ENCODE measurements around the gene NFIA. TPM values are rescaled to one million over a fixed set of nuclear protein-coding genes. Genes with fewer than 3 reads are reported as not detected.

NFIA gene
- total and polyA plus RNA-seq, 10 of the 15 experiments (the other 5 are each of a cell fraction or from before 2014, with no cell fraction given) = 0.10 to 0.16 TPM; not detected in 8

DNA sequence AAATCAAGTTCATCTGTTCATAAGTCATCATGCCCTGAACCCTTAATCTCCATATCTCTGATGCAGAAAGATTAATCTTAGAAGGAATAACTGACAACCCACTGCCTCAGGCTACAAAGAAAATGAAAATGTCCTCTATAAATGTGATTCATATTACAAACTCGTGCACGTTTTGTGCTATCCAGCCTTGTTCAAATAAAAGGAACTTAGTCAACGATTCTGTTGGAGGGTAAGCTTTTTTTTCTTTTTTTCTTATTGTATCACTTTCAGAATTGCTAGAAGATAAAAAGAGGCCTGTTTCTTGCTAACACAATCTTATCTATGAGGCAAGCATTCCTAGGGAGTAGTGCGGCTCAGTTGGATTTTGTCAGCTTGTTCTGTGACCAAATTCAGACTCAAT, 414.1 kb downstream of the NFIA start:
- H3K27ac ChIP-seq (ENCODE audit: control insufficient read depth, insufficient read depth) = no peak overlapping the region
- intact Hi-C loops (cut with micrococcal nuclease; ENCODE audit: unreplicated experiment) (no loop called here), in situ Hi-C loops (cut with MboI) (no loop called here)
- 11% methylated on average over 4 of the region's 4 CpGs for whole genome bisulfite sequencing (ENCODE audit: insufficient coverage, insufficient replicate concordance, low lambda C conversion rate, missing lambda C conversion rate)
- H3K9ac ChIP-seq (ENCODE audit: control insufficient read depth, insufficient read depth, low read length) = no peak overlapping the region
- H3K4me3 ChIP-seq = no peak overlapping the region
- ChIA-PET POLR2A (no interaction called here), CTCF (interaction anchor here (1.4 kb wide), 1 partner anchor 9 kb away, joined by 5 read pairs; no protein-coding TSS in a partner anchor), SMC1A (ENCODE audit: uncharacterized antibody, unreplicated experiment) (interaction anchor here (1.1 kb wide), 1 partner anchor 10 kb away, joined by 3 read pairs; no protein-coding TSS in a partner anchor), RAD21 (ENCODE audit: unreplicated experiment) (no interaction called here)
- TF ChIP-seq, protein P1, sequence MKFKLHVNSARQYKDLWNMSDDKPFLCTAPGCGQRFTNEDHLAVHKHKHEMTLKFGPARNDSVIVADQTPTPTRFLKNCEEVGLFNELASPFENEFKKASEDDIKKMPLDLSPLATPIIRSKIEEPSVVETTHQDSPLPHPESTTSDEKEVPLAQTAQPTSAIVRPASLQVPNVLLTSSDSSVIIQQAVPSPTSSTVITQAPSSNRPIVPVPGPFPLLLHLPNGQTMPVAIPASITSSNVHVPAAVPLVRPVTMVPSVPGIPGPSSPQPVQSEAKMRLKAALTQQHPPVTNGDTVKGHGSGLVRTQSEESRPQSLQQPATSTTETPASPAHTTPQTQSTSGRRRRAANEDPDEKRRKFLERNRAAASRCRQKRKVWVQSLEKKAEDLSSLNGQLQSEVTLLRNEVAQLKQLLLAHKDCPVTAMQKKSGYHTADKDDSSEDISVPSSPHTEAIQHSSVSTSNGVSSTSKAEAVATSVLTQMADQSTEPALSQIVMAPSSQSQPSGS (IDR thresholded peaks at IDR 0.05; ENCODE audit: low read length) = no peak
- no peak for TF ChIP-seq MTA2 (IDR thresholded peaks at IDR 0.05; ENCODE audit: low read depth)
- H3K4me1 ChIP-seq (ENCODE audit: control insufficient read depth, insufficient read depth, low read length) = no peaks in the 10 kb centered on the region
- no peaks in the 10 kb centered on the region for H3K9me3 ChIP-seq (replicated peaks; ENCODE audit: control insufficient read depth, insufficient read depth, low read length)
- H3K27me3 ChIP-seq (replicated peaks in 1 of 2; ENCODE audit: control insufficient read depth in 2 of 2, insufficient read depth in 2 of 2, low read length in 1 of 2) = no peaks in the 10 kb centered on the region; a peak in 1 of 4 replicates
- BruUV-seq (replicated peaks) = no TSS peak
- FAIRE-seq = no peak
- DNase-seq (ENCODE audit: low read depth, low spot score) = no peak
- no peaks in the 10 kb centered on the region for H4K20me1 ChIP-seq (ENCODE audit: control insufficient read depth, insufficient read depth)
- H3K79me2 ChIP-seq (ENCODE audit: control insufficient read depth, insufficient read depth, low read length) = no peaks in the 10 kb centered on the region
- H2AFZ ChIP-seq (ENCODE audit: control insufficient read depth, low read depth, low read length) = no peak overlapping the region
- H3K36me3 ChIP-seq (ENCODE audit: control insufficient read depth in 2 of 2, insufficient read depth in 2 of 2, low read length in 1 of 2) = no peaks in the 10 kb centered on the region
- no peak overlapping the region for H3K4me2 ChIP-seq (ENCODE audit: control insufficient read depth, insufficient read depth)
- no peak for ATAC-seq

DNA sequence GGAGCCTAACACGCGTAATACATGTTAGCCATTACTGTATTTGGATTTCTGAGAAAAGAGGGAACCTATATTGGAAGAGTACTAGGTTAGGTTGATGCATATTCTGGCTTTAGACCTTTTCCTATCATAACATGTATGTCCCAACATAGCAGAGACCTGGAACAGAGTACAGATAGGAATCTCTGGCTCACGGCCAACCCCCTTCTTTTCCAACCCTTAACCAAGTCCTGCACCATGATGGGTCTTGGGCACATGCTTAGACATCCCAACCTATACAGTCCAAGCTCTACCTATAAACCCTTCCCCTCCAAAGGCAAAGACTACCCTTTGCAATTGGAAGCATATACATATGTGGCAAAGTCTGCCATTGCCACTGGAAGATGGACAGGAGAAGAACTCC, 414.7 kb downstream of the NFIA start:
- TF ChIP-seq WRNIP1 (IDR thresholded peaks at IDR 0.05; ENCODE audit: borderline replicate concordance, low read depth, low read length) = no peak
- no peak overlapping the region for H3K27ac ChIP-seq (ENCODE audit: control insufficient read depth, insufficient read depth)
- intact Hi-C loops (cut with micrococcal nuclease; ENCODE audit: unreplicated experiment) = no loop called here
- ATAC-seq (no peak), FAIRE-seq (no peak), DNase-seq (ENCODE audit: low read depth, low spot score) (no peak)
- ChIA-PET SMC1A (ENCODE audit: uncharacterized antibody, unreplicated experiment) (no interaction called here), RAD21 (ENCODE audit: unreplicated experiment) (no interaction called here), CTCF (interaction anchor here (1.4 kb wide), 1 partner anchor 10 kb away, joined by 5 read pairs; no protein-coding TSS in a partner anchor), POLR2A (no interaction called here)
- no peak overlapping the region for H3K4me2 ChIP-seq (ENCODE audit: control insufficient read depth, insufficient read depth)
- H3K9me3 ChIP-seq (replicated peaks; ENCODE audit: control insufficient read depth, insufficient read depth, low read length) = no peaks in the 10 kb centered on the region
- BruUV-seq (replicated peaks) = no TSS peak
- H2AFZ ChIP-seq (ENCODE audit: control insufficient read depth, low read depth, low read length) = no peak overlapping the region
- no peaks in the 10 kb centered on the region; a peak in 1 of 4 replicates for H3K27me3 ChIP-seq (replicated peaks in 1 of 2; ENCODE audit: control insufficient read depth in 2 of 2, insufficient read depth in 2 of 2, low read length in 1 of 2)
- H4K20me1 ChIP-seq (ENCODE audit: control insufficient read depth, insufficient read depth) = no peaks in the 10 kb centered on the region
- no peaks in the 10 kb centered on the region for H3K79me2 ChIP-seq (ENCODE audit: control insufficient read depth, insufficient read depth, low read length)
- H3K36me3 ChIP-seq (ENCODE audit: control insufficient read depth in 2 of 2, insufficient read depth in 2 of 2, low read length in 1 of 2) = no peaks in the 10 kb centered on the region
- in situ Hi-C loops (cut with MboI) = no loop called here
- no peak overlapping the region for H3K4me3 ChIP-seq
- no peaks in the 10 kb centered on the region for H3K4me1 ChIP-seq (ENCODE audit: control insufficient read depth, insufficient read depth, low read length)
- WGBS (ENCODE audit: insufficient coverage, insufficient replicate concordance, low lambda C conversion rate, missing lambda C conversion rate) = 65% methylated on average over 3 of the region's 3 CpGs
- H3K9ac ChIP-seq (ENCODE audit: control insufficient read depth, insufficient read depth, low read length) = no peak overlapping the region

Measured in GM12878 (cell line).